ENCODE data around the gene PRPF39. TPM values are rescaled to one million over a fixed set of nuclear protein-coding genes. Genes with fewer than 3 reads are reported as not detected.

The PRPF39 gene
- 100 to 1,000 TPM in 2 of 12 donors, 10 to 100 TPM in 10; 38.6 to 167 (median 68.8) TPM for polyA plus RNA-seq (ENCODE audit: insufficient read length in 12 of 12)
- long read RNA-seq, donor 1, partial matches to known transcripts = 9 of 14 reads
- long read RNA-seq, donor 1, other reads (novel, unspliced or antisense) = 0 of 14 reads
- long read RNA-seq, donor 2, partial matches to known transcripts = 0 of 3 reads
- long read RNA-seq, donor 2, other reads (novel, unspliced or antisense) = 0 of 3 reads
- long read RNA-seq, donor 3 = 0 reads
- long read RNA-seq, donor 4, partial matches to known transcripts = 0 of 2 reads
- long read RNA-seq, donor 4, other reads (novel, unspliced or antisense) = 0 of 2 reads
- long read RNA-seq, donor 5, partial matches to known transcripts = 0 of 4 reads
- long read RNA-seq, donor 5, other reads (novel, unspliced or antisense) = 0 of 4 reads
- long read RNA-seq, donor 6, partial matches to known transcripts = 122 of 198 reads
- long read RNA-seq, donor 6, other reads (novel, unspliced or antisense) = 72 of 198 reads
- long read RNA-seq, donor 7, partial matches to known transcripts = 91 of 187 reads
- long read RNA-seq, donor 7, other reads (novel, unspliced or antisense) = 96 of 187 reads
- long read RNA-seq, donor 8, partial matches to known transcripts = 302 of 501 reads
- long read RNA-seq, donor 8, other reads (novel, unspliced or antisense) = 194 of 501 reads
- long read RNA-seq, donor 9, partial matches to known transcripts = 0 of 1 reads
- long read RNA-seq, donor 9, other reads (novel, unspliced or antisense) = 0 of 1 reads
- long read RNA-seq, donor 10, partial matches to known transcripts = 395 of 401 reads
- long read RNA-seq, donor 10, other reads (novel, unspliced or antisense) = 0 of 401 reads
- long read RNA-seq, donor 11, partial matches to known transcripts = 6 of 8 reads
- long read RNA-seq, donor 11, other reads (novel, unspliced or antisense) = 0 of 8 reads

- peak; percentile 97 for DNase-seq
Measured at GRCh38 chr14:45083976-45084722, at the start of gene PRPF39. Gene PRPF39 (plus strand): TSS chr14:45084116. CDS start chr14:45095240, 11,124 bp downstream.

GRCh38 chr14:45034730-45035129 is 49.2 kb upstream of the PRPF39 start:
- DNase-seq = no peak

- DNase-seq = no peak
Measured at GRCh38 chr14:45038256-45038655, 45.7 kb upstream of the PRPF39 start.

GRCh38 chr14:45038865-45039264 is 45.1 kb upstream of the PRPF39 start:
- DNase-seq = no peak

GRCh38 chr14:45039390-45039789 is 44.5 kb upstream of the PRPF39 start:
- no peak for DNase-seq

- DNase-seq = no peak
Measured at GRCh38 chr14:45041641-45042040, 42.3 kb upstream of the PRPF39 start.

- DNase-seq = no peak
Measured at GRCh38 chr14:45044638-45045037, 39.3 kb upstream of the PRPF39 start.

- no peak for DNase-seq
Measured at GRCh38 chr14:45048385-45048784, 35.5 kb upstream of the PRPF39 start.

GRCh38 chr14:45051180-45051579 is 32.7 kb upstream of the PRPF39 start:
- DNase-seq = no peak

- DNase-seq = no peak
Measured at GRCh38 chr14:45051896-45052295, 32.0 kb upstream of the PRPF39 start.

- DNase-seq = no peak
Measured at GRCh38 chr14:45057349-45057748, 26.6 kb upstream of the PRPF39 start.

GRCh38 chr14:45057881-45058364 is 26.0 kb upstream of the PRPF39 start:
- DNase-seq = no peak

- DNase-seq = no peak
Measured at GRCh38 chr14:45060551-45060950, 23.4 kb upstream of the PRPF39 start.

GRCh38 chr14:45065540-45065939 is 18.4 kb upstream of the PRPF39 start:
- no peak for DNase-seq

- no peak for DNase-seq
Measured at GRCh38 chr14:45065956-45066355, 18.0 kb upstream of the PRPF39 start.

- DNase-seq = no peak
Measured at GRCh38 chr14:45066667-45067066, 17.2 kb upstream of the PRPF39 start.

- no peak for DNase-seq
Measured at GRCh38 chr14:45068396-45068795, 15.5 kb upstream of the PRPF39 start.

- DNase-seq = no peak
Measured at GRCh38 chr14:45070215-45070614, 13.7 kb upstream of the PRPF39 start.

GRCh38 chr14:45072126-45072525 is 11.8 kb upstream of the PRPF39 start:
- DNase-seq = no peak

GRCh38 chr14:45073231-45073879 is 10.6 kb upstream of the PRPF39 start:
- no peak for DNase-seq

- DNase-seq = no peak
Measured at GRCh38 chr14:45078323-45078722, 5.6 kb upstream of the PRPF39 start.

Data from muscle of arm (tissue), 14 donors.